ENCODE measurements around the gene CXorf58.
A peak's percentile ranks its signal among the peaks of the same experiment; 100 is the strongest.
"Not testable (repeated sequence)": the region's sequence is repeated elsewhere in the genome, so short reads cannot be mapped to it uniquely, and the experiment has no call there.

The CXorf58 gene, protein sequence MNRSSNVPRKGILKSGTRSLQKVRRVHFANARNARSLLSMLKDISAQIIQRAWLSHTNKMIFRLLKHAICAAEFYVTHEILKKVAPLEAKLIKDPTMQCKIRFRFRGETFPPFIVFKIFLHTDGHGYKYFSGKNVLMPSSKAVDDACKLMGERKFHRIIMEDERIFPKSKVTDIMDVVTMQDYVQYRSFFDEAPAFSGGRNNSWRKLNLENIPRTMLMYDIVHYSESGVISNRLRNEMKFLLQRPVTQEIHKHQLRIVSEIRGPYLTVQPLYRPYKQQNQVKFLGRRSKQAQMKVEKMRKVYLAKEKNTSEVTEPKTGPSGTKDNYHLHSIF

DNA sequence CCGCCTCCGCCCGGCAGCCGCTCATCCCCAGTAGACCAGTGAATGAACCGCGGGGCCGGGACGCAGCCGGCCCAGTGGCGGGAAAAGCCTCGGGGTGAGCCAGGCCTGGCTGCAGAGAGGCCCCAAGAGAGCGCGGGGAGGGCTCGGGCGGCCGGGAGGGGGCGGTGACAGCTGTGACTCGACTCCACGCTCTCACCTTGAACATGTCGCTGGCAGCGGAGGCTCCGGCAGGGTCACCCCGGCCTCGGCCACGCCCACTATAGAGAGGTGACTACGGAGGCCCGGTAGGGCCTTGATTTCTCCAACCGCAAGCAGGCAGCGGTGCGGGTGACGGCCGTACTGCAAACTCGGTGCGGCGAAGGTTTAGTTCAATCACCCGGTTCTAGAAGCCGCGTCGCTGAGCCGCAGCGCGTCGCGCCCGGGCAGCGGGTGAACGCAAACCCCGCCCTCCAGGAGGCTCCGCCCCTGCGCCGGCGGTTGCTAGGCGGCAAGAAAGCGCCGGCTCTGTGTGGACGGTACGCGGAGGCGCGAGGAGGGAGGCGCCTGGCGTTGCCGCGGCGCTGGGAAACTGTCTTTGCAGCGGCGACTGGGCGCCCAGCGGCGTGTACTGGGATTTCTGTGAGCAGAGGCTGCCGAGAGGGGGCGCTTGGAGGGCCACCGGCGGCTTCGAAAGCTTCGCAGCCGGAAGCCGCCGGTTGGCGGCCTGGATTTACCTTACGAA, at the start of gene CXorf58, which contains the start of gene APOO:
Gene CXorf58, plus strand, starts transcription at position 509 of the 721 bp plus-strand sequence. CDS start 2,297 bp downstream, outside the sequence.
Gene APOO, minus strand, starts transcription at position 441 of the 721 bp plus-strand sequence. Its CDS starts 236 bp downstream, at position 205.
- DNase-seq (ENCODE audit: low read depth in 2 of 2), result peak; percentile 81 to 82

DNA sequence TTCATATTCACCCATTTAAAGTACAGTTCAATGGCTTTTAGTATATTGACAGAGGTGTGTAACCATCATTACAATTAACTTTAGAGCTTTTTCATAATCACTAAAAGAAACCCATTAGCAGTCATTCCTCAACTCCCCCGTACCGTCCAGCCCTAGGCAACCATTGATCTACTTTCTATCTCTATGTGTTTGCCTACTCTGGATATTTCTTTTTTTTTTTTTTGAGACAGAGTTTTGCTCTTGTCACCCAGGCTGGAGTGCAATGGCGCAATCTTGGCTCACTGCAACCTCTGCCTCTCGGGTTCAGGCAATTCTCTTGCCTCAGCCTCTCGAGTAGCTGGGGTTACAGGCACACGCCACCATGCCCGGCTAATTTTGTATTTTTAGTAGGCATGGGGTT, 48.6 kb upstream of the CXorf58 start:
- DNase-seq (ENCODE audit: low read depth in 2 of 2), result not testable (repeated sequence)

DNA sequence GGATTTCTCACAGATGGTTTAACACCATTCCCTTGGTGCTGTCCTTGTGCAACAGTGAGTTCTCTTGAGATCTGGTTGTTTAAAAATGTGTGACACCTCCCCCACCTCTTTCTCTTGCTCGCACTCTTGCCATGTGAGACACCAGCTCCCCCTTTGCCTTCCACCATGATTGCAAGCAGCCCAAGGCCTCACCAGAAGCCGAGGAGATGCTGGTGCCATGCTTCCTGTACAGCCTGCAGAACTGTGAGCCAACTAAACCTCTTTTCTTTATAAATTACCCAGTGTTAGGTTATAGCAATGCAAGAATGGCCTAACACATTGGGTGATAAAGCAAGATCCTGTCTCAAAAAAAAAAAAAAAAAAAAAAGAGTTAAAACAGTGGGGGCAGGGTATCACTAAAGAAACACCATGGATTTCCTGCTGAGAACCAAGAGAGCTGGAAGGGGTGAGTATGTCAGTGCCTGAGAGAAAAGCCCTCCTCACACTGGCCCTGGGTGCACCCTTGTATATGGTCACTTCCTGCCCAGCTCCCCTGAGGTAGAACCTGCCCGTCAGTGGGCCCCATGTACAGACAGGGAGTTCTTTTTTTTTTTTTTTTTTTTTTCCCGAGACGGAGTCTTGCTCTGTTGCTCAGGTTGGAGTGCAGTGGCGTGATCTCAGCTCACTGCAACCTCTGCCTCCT, 46.5 kb upstream of the CXorf58 start:
- DNase-seq (ENCODE audit: low read depth in 2 of 2), result no peak

DNA sequence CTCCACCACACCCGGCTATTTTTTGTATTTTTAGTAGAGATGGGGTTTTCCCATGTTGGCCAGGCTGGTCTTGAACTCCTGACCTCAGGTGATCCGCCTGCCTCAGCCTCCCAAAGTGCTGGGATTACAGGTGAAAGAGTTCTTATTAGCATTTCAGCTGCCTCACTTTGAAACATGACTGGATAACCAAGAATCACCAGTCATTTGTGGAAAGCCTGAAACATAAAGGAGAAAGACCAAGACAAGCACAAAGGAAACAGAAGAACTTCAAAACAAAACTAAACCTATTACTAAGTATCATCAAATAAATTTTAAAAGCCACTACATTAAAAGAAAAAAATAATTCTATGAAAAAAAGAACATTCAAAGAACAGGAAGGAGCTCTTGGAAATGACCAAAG, 45.9 kb upstream of the CXorf58 start:
- not testable (repeated sequence) for DNase-seq (ENCODE audit: low read depth in 2 of 2)

DNA sequence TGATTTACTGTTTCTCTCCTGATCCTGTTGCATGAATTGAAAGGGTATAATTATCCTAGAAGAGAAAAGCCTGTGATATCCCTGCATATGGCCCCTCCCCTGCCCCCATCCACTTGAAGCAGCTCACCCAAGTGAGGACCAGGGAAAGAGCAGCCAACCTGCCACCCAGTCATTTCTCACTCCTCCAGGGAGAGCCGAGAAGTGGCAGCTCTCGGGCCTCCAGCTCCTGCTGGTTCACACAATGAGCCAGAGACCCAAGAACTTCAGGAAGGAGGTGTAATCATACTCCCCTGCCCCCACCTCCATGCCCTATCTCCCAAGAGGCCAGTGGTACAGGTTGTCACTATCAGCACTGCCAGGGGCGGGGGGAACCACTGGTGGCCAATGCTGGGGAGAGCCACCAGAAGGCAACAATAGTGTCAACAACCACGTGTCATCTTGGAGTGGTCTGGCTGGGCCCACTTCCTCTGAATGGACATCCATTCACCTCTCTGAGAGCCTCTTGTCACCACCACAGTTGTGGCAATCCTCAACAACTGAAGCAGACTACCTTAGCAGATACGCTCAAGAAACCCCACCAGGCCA, 43.0 kb upstream of the CXorf58 start:
- DNase-seq (ENCODE audit: low read depth in 2 of 2), result no peak

DNA sequence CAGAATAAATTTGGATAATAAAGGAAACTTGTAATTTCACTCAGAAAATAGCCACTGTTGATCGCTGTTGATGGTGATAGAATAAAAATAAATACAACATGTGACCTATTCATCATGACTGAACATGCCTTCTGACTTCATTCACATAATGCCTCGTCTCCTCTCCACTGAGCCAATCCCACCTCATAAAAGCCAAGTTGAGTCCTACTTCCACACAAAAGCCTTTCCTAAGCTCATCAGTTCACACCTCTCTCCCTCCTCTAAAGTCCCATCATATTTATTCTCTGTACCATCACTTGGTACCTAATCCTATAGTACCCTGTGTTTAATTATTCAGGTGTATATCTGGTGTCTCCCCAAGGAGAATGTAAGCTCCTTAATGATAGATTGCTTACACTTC, 37.8 kb upstream of the CXorf58 start:
- no peak for DNase-seq (ENCODE audit: low read depth in 2 of 2)

DNA sequence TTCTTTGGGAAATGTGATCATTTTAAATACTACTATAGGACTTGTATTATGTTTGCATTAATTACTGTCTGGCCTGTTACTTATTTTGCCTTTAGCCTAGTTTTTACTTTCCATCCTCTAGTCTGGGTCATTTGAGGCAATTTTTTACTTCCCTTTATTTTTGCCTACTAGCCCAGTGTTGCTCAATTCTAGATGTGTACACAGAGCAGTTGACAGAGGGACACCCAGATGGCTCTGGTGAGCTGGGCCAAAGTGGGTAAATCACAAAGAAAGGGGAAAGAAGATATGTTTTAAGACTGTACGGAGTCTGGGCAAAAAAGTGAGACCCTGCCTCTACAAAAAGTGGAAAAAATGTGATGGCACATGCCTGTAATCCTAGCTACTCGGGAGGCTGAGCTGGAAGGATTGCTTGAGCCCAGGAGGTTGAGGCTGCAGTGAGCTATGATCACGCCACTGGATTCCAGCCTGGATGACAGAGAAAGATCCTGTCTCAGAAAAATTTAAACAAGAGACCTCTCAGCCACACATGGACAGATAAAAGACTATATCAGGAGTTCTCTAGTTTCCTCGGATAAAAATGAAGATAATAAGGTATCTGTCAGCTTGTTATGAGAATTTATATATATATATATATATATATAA, 35.8 kb upstream of the CXorf58 start:
- DNase-seq (ENCODE audit: low read depth in 2 of 2), result no peak

DNA sequence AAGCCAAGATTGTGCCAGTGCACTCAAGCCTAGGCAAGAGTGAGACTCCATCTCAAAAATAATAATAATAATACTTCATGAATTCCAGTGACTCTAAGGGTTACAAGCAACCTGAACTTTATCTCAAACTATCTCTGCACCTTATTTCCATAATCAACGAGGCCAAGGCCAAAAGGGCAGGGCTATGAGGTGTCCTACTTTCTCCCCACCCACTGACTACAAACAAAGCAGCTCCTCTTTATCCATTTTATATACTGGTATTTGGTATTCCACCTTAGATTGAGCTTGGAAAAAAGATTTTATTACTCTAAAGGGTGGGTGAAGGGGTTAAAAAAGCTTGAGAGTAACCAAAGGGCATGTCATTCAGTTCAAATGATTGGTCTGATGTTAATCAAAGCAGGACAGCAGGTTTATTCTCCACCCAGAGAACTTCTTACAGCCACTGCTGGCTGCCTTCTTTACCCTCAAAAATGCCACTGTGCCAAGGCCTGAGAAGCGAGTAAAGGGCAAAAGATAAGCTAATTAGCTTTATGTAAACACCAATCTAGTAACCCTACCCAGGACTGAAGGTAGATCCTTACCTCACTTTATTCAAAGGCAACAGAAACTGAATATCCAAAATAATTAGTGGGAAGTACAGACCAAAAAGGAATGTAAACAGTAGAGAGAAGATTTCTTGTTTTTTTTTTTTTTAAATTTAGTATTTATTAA, 28.3 kb upstream of the CXorf58 start:
- DNase-seq (ENCODE audit: low read depth in 2 of 2), result no peak

DNA sequence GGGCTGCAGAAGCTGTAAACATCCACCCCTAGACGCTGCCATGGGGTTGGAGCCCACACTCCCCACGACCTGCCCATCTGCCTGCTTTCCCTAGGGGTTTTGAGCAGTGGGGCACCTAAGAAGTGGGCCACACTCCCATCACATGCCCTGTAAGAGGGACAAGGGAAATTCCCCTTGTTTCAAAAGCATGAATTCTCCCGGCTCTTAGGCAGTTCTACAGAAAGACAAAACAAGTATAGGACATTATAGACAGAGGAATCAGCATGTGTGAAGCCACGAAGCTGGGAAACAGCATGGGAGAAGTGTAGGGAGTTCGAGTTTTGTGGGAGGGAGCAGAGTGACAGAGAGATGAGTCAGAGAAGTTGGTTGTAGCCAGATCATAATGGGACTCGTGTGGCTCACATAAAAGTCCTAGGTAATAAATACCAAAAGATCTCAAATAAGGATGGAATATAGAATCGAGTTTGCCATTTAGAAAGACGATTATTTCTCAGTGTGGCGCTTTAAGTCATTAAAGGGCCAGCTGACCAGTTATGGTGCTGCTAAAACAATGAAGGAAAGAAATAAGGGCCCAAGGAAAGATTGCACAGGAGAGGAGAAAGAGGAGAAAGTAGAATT, 24.0 kb upstream of the CXorf58 start:
- no peak for DNase-seq (ENCODE audit: low read depth in 2 of 2)

DNA sequence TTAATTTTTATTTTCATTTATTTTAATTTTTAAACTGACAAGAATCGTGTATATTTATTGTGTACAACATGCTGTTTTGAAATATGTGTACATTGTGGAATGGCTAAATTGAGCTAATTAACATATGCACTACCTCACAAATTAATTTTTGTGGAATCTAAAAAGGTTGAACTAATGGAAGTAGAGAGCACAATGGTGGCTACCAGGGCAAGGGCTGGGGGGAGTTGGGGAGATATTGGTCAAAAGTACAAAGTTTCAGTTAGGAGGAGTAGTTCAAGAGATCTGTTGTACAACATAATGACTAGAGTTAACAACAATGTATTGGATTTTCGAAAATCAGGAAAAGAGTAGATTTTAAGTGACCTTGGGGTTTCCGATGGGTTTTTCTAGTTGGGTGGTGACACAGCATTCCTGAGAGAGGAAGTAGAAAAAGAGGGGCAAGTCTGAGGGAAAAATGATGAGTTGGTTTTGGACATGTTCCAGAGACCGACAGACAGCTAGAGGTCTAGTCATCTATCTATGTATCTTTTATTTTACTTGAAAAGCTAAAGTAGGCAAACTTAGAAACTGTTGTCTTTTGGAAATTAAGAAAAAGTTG, 23.3 kb upstream of the CXorf58 start:
- DNase-seq (ENCODE audit: low read depth in 2 of 2), result no peak

DNA sequence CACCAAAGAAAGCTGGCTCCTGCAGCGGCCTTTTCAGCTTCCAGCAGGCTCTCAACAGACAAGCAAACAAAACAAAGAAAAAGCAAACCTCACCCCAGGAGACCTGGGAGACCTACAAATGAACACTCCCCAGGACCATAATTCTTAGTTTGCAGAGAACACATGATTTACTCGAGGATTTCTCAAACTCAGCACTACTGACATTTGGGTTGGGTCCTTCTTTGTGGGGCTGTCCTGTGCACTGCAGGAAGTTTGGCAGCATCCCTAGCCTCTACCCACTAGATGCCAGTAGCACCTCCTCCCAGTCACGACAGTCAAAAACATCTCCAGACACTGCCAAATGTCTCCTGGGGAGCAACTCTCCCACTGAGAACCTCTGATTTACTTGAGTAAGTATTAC, 22.0 kb upstream of the CXorf58 start:
- DNase-seq (ENCODE audit: low read depth in 2 of 2), result no peak

DNA sequence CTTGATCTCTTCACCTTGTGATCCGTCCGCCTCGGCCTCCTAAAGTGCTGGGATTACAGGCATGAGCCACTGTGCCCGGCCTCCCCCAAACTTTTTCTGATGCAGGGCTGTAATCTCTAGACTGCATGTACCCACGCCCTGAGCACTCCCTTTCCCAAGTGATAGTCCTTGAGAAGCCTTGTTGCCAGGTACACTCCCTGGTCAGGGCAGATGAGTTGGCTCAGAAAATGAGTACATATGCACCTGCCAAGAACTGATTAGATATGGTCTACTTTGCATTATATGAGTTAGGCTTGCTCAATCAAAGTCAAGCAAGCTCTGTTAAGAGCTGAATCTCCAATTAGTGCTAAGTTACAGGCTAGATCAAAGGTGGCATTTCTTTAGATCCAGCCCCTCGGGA, 20.4 kb upstream of the CXorf58 start:
- DNase-seq (ENCODE audit: low read depth in 2 of 2), result no peak

DNA sequence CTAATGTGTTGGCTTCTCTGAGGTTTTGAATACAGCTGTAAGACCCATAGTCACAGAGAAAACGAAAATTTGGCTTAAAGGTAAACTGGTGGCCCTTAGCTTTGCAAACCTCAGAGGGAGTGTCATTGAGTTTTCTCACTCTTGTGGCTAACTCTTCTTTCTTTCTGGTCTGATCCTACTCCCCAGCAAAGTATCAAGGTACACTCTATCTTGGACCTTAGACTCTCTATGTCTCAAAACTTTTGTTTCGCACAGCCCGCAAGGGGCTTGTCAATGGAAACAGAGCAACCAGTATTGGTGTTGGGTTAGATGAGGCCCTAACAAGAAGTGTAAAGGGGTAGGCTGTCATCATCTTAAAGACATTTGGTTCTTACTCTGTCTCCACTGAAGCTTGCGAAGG, 19.9 kb upstream of the CXorf58 start:
- DNase-seq (ENCODE audit: low read depth in 2 of 2), result no peak

DNA sequence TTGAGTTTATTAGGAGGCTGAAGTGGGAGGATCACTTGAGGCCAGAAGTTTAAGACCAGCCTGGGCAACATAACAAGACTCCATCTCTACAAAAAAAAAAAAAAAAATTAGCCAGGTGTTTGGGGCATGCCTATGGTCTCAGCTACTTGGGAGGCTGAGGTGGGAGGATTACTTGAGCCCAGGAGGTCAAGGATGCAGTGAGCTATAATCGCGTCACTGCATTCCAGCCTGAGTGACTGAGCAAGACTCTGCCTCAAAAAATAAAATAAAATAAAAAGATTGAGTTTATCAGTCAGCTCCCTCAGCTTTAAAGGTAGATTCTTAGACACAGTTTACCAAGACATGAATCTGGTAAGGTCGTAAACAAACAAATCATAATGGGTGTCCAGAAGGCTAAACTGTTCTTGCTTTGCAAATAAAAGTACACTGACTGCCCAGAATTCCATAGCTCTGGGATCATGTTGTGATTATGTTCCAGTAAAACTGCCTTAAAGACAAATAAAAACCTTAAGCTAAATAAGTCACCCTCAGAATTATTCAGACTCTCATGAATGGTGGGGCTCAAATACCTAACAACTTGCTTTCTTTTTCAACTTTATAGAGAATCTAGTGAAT, 18.8 kb upstream of the CXorf58 start:
- no peak for DNase-seq (ENCODE audit: low read depth in 2 of 2)

DNA sequence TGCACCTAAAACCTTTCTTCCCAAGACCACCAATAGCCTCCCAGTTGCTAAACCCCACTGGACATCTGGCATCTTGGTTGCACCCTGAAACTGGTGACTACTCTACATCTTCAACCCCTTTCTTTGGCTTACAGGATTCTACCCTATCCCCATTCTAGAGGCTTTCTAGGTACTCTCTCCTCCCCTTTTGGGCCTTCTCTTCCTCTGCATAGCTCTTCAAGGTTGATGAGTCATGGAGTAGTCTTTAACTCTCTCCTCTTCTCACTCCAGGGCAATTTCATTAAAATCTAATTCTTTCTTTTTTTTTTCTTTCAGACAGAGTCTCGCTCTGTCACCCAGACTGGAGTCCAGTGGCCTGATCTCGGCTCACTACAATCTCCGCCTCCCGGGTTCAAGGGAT, 16.9 kb upstream of the CXorf58 start:
- no peak for DNase-seq (ENCODE audit: low read depth in 2 of 2)

DNA sequence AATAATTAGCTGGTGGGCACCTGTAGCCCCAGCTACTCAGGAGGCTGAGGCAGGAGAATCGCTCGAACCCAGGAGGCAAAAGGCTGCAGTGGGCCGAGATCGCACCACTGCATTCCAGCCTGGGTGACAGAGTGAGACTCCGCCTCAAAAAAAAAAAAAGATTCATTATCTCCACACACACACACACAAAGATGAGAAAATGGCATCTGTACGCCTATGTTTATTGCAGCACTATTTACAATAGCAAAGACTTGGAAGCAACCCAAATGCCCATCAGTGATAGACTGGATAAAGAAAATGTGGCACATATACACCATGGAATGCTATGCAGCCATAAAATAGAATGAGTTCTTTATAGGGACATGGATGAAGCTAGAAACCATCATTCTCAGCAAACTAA, 12.8 kb upstream of the CXorf58 start:
- not testable (repeated sequence) for DNase-seq (ENCODE audit: low read depth in 2 of 2)

DNA sequence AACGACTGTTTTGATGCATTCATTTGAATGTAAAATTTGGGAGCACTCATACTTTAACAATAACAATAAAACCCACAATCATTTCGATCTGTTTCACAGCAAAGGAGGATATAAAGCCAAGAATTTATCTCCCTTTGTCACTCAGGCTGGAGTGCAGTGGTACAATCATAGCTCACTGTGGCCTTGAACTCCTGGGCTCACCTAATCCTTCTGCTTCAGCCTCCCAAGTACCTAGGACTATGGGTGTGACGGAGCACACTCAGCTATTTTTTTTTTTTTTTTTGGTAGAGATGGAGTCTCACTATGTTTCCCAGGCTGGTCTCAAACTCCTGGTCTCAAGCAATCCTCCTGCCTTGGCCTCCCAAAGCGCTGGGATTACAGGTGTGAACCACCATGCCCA, 11.3 kb upstream of the CXorf58 start:
- DNase-seq (ENCODE audit: low read depth in 2 of 2), result not testable (repeated sequence)

DNA sequence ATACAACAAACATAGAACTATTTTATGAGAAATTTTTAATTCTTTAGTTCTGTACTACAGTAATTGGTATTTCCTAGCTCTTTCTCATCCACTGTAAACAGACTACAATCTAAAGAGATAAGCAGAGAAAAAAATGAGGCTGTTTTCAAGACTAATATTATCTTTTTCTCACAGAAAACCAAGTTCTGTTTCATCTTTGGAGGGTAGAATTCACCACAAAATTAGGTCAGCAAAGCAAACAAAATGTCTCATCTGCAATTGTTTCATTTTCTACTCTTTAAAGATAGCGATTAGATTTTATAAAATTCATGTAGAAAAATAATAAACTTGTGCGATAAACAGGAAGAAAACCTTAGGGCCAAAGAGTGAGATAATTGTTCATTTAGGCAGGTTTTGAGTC, 10.8 kb upstream of the CXorf58 start:
- no peak for DNase-seq (ENCODE audit: low read depth in 2 of 2)

DNA sequence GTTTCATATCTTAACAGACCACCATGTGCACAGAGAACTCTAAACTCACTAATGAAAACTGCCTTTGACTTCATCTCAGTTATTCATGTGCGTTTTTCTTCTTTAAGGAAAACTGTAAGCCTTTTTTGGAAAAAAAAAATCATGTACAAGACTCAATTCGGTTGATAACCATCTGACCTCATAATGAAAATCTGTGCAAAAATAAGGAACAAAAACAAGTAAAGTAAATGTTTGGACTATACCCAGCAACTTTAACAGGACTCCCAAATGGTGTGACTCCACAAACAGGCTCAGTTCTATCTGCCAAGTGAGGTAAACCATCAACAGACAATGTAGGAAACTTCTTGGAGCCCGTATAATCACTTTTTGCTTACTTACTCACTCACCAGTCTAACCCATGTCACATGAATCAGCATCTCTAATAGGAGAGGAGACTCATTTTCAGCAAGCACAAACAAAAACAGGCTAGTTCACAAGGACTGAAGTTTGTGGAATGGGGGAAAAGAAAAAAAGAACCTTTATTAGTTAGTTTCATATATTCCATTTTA, 9.3 kb upstream of the CXorf58 start:
- no peak for DNase-seq (ENCODE audit: low read depth in 2 of 2)

Data from stimulated activated CD8-positive, alpha-beta memory T cell treated with anti-CD3 and anti-CD28 coated beads, Interleukin-2, amount 100 ng/mL, for 48 hours (primary cell).